Hepatocyte (in vitro differentiated cells): Measurements from ENCODE around the gene GUCD1. TPM values are rescaled to one million over a fixed set of nuclear protein-coding genes. Genes with fewer than 3 reads are reported as not detected.

Experiments used
- DNase-seq: peaks from one replicate; pipeline ENCODE4 v3.0.0-alpha.2; 2016; ENCODE audit warnings: low spot score
- H2AFZ ChIP-seq: fragments of 200-600 bp; sonication (generic); 2 replicates; pipeline ENCODE4 v1.6.0; 2016; ENCODE audit warnings: antibody characterized with exemption, mild to moderate bottlenecking
- H3K27ac ChIP-seq: fragments of 200-600 bp; sonication (generic); 2 replicates; pipeline ENCODE4 v1.5.1; 2016; ENCODE audit warnings: mild to moderate bottlenecking
- H3K27me3 ChIP-seq: fragments of 200-600 bp; sonication (generic); 2 replicates; pipeline ENCODE4 v1.6.1; 2016
- H3K36me3 ChIP-seq: fragments of 200-600 bp; sonication (generic); replicated peaks from 2 replicates; pipeline ENCODE4 v1.5.1; 2016; ENCODE audit warnings: low read depth; ENCODE audit not compliant: insufficient read depth
- H3K4me1 ChIP-seq: fragments of 200-600 bp; sonication (generic); 2 replicates; pipeline ENCODE4 v1.5.1; 2016; ENCODE audit warnings: mild to moderate bottlenecking, moderate library complexity; ENCODE audit not compliant: insufficient read depth
- H3K4me2 ChIP-seq: fragments of 200-600 bp; sonication (generic); 2 replicates; pipeline ENCODE4 v1.6.0; 2016
- H3K4me3 ChIP-seq: fragments of 200-600 bp; sonication (generic); 2 replicates; pipeline ENCODE4 v1.5.1; 2016; ENCODE audit warnings: mild to moderate bottlenecking
- H3K79me2 ChIP-seq: fragments of 200-600 bp; sonication (generic); 2 replicates; pipeline ENCODE4 v1.6.0; 2017; ENCODE audit warnings: mild to moderate bottlenecking
- H3K9me2 ChIP-seq: fragments of 200-600 bp; sonication (generic); replicated peaks from 2 replicates; pipeline ENCODE4 v1.6.0; 2017; ENCODE audit warnings: mild to moderate bottlenecking; ENCODE audit not compliant: insufficient read depth
- H3K9me3 ChIP-seq: fragments of 200-600 bp; sonication (generic); 2 replicates; pipeline ENCODE4 v1.5.1; 2016; ENCODE audit warnings: low read depth, mild to moderate bottlenecking
- H4K20me1 ChIP-seq: fragments of 200-600 bp; sonication (generic); 2 replicates; pipeline ENCODE4 v1.6.0; 2016; ENCODE audit warnings: mild to moderate bottlenecking; ENCODE audit not compliant: insufficient read depth, poor library complexity, severe bottlenecking
- CTCF ChIP-seq: fragments of 200-600 bp; sonication (generic); IDR thresholded peaks from 2 replicates; pipeline ENCODE4 v1.5.1; 2016; ENCODE audit warnings: antibody characterized with exemption, mild to moderate bottlenecking; ENCODE audit not compliant: poor library complexity
- EZH2 ChIP-seq: fragments of 200-600 bp; sonication (generic); IDR thresholded peaks from 2 replicates; pipeline ENCODE4 v1.6.1; 2016; ENCODE audit warnings: antibody characterized with exemption, mild to moderate bottlenecking, borderline replicate concordance
- EZH2phosphoT487 ChIP-seq: fragments of 200-600 bp; sonication (generic); IDR thresholded peaks from one replicate; pipeline ENCODE4 v1.6.1; 2018; ENCODE audit warnings: antibody characterized with exemption, mild to moderate bottlenecking, low read depth, moderate library complexity; ENCODE audit not compliant: unreplicated experiment, severe bottlenecking
- WGBS: methylation state at CpG from one replicate; pipeline ENCODE4 v1.1.6; 2016; ENCODE audit warnings: low lambda C conversion rate; ENCODE audit errors: missing lambda C conversion rate; 5-methylcytosine and 5-hydroxymethylcytosine counted together
- polyA plus RNA-seq: library from polyadenylated mRNA; unstranded; fragments of >200 nt; fragmentation: Nextera tagmentation; extraction: Ambion mirVana; gene quantifications from 2 replicates; pipeline ENCODE4 v1.2.1, GENCODE V29; 2016
- total RNA-seq: library from RNA; depleted of rRNA; stranded (reverse); fragments of >200 nt; gene quantifications from 2 replicates; pipeline ENCODE4 v1.2.3, GENCODE V29; 2014

The GUCD1 gene
- total and polyA plus RNA-seq, 2 experiments from 2014 or later = 102 to 149 TPM

- Histone ChIP-seq H4K20me1 (no peaks in the 10 kb centered on the region), H3K4me3 (no peak overlapping the region), H3K9me2 (no peaks in the 10 kb centered on the region), H3K27me3 (no peaks in the 10 kb centered on the region), H3K4me1 (peaks cover 29% of the 10 kb centered on the region), H3K27ac (peak overlapping the region; percentile 84), H3K79me2 (no peaks in the 10 kb centered on the region), H3K4me2 (peak overlapping the region; percentile 27), H3K36me3 (no peaks in the 10 kb centered on the region), H3K9me3 (no peaks in the 10 kb centered on the region), H2AFZ (no peak overlapping the region)
- WGBS = 57% methylated on average over 8 of the region's 8 CpGs
- no peak for TF ChIP-seq EZH2phosphoT487
- no peak for TF ChIP-seq EZH2
- no peak for TF ChIP-seq CTCF
- DNase-seq = peak; percentile 67
These were observed 23.7 kb upstream of the GUCD1 start for GRCh38 chr22:24578355-24579257.

GRCh38 chr22:24576778-24577177 is 21.8 kb upstream of the GUCD1 start:
- H2AFZ ChIP-seq = no peak overlapping the region
- 84% methylated on average over 1 of the region's 1 CpG for WGBS
- H3K27ac ChIP-seq = peak overlapping the region; percentile 84
- no peaks in the 10 kb centered on the region for H3K9me2 ChIP-seq
- H3K4me3 ChIP-seq = no peak overlapping the region
- H4K20me1 ChIP-seq = no peaks in the 10 kb centered on the region
- no peak for DNase-seq
- peaks cover 22% of the 10 kb centered on the region for H3K4me1 ChIP-seq
- no peak overlapping the region for H3K4me2 ChIP-seq
- H3K79me2 ChIP-seq = no peaks in the 10 kb centered on the region
- no peaks in the 10 kb centered on the region for H3K36me3 ChIP-seq
- no peaks in the 10 kb centered on the region for H3K9me3 ChIP-seq
- H3K27me3 ChIP-seq = no peaks in the 10 kb centered on the region
- TF ChIP-seq EZH2 = no peak
- no peak for TF ChIP-seq CTCF
- no peak for TF ChIP-seq EZH2phosphoT487

- no peak for DNase-seq
- peaks cover 8% of the 10 kb centered on the region for H4K20me1 ChIP-seq
- no peaks in the 10 kb centered on the region for H3K9me2 ChIP-seq
- no peak overlapping the region for H2AFZ ChIP-seq
- H3K79me2 ChIP-seq = peaks cover 34% of the 10 kb centered on the region
- H3K27ac ChIP-seq = no peak overlapping the region
- H3K9me3 ChIP-seq = no peaks in the 10 kb centered on the region
- no peak overlapping the region for H3K4me2 ChIP-seq
- H3K27me3 ChIP-seq = no peaks in the 10 kb centered on the region
- peaks cover 2% of the 10 kb centered on the region for H3K36me3 ChIP-seq
- no peak overlapping the region for H3K4me3 ChIP-seq
- no peaks in the 10 kb centered on the region for H3K4me1 ChIP-seq
- no peak for TF ChIP-seq EZH2phosphoT487
- TF ChIP-seq EZH2 = no peak
- no peak for TF ChIP-seq CTCF
- 96% methylated on average over 7 of the region's 7 CpGs for WGBS
These were observed 16.3 kb upstream of the GUCD1 start for GRCh38 chr22:24571266-24571665.
